ENCODE measurements around the gene PRKAG1.

PRKAG1 gene

GRCh38 chr12:48958049-48958388, 60.6 kb downstream of the PRKAG1 start:
- no peak for DNase-seq

DNA sequence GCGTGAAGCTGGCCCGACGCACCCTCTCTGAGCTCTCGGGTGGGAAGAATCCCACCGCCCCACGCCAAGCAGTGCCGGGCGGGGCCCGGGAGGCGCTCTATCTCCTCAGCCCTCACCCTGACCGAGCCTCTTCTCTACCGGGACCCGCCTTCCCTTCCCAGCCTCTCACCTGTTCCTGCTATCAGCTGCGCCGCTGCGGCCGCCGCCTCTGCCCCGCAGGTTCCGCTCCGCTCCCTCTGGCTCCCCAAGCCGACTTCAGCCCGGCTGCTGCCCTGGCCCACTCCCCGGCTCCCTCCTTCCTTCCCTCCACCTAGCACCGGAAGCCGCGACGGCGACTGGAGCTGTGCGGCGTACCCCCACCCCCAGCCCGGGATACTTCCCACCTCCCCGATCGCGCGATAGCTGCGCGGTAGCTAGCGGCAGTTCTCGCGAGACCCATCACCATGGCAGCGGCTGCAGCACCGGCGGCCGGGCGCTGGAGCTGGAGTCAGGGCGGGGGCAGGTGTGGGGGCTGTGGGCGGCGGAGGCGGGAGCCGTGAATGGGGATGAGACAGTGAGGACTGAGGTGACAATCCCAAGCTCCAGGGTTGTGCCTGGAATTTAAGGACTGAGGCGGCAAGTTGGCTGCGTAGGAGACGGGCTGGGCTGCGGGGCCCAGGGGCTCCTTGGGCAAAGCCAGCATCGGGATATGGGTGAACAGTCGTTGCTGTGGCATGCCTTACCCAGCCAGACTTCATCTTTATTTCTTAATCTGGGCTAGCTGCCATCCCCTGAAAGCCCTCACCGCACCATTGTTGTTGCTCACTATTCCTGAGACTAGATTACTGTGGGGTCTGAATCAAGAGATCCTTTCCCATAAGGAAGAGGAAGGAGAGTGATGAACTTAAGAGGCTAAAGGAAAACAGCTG, 61.2 kb downstream of the PRKAG1 start, which contains the start of gene ARF3:
ARF3 (minus strand) TSS at position 347 of the 908 bp plus-strand sequence. CDS start 16,392 bp downstream, outside the sequence.
- DNase-seq = peak; percentile 80

GRCh38 chr12:48956279-48957140, 62.1 kb downstream of the PRKAG1 start:
- DNase-seq = peak; percentile 41

DNA sequence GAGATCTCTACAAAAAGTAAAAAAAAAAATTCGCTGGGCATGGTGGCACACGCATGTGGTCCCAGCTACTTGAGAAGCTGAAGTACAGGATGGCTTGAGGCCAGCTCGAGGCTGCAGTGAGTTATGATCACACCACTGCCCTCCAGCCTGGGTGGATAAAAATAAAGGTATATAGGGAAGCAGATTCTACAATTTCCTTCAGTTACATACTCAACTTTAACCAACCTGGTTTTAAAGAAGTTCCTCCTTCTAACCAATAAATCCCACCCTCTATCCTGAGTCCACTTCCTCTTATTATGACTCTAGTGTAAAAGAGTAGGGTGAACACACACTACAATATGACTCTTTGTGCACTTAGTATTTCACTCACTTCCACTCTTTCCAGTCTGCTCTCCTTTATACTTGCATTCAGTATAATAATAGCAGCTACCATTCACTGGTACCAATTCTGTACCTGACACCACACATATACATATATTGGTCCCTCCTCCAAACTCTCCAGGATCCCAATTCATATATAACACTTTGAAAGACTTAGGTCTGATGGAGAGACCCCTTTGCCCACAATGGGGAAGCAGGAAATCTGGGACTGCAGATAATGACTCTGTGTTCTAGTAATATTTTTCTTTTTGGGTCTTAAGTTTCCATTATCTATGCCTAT, 63.6 kb downstream of the PRKAG1 start:
- no peak for DNase-seq

DNA sequence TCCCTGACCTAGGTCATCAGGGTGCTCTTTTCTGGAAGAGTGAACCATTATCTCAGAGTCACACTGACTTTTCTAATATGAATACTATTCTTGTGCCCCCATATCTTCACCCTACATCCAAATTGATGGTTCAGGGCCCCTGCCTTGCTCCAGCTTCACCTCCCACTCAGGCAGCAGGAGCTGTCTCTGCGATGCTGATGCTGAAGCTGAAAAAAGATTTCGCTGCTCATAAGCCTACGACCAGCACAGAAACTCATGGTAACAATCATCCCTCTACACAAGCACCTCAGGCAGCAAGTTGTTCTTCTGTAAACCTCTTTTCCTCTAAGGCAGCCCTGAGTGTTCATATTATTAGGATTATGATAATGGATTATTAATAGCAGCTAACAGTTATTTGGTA, 64.5 kb downstream of the PRKAG1 start:
- no peak for DNase-seq

GRCh38 chr12:48952691-48953090, 65.9 kb downstream of the PRKAG1 start:
- no peak for DNase-seq
